Trophoblast cell (in vitro differentiated cells and primary cell): ENCODE measurements around the gene RASGRP3.
"Not testable (repeated sequence)": the region's sequence is repeated elsewhere in the genome, so short reads cannot be mapped to it uniquely, and the experiment has no call there.

Source experiments
- DNase-seq, 2 donors: peaks; one replicate each; pipeline ENCODE4 v3.0.0-alpha.2; 2016
- H2AFZ ChIP-seq: 2 replicates; pipeline ENCODE4 v1.6.1; 2013; ENCODE audit warnings: low read length, moderate library complexity, mild to moderate bottlenecking; ENCODE audit not compliant: insufficient read depth, poor library complexity
- H2AK5ac ChIP-seq: 2 replicates; pipeline ENCODE4 v1.6.1; 2013; ENCODE audit warnings: mild to moderate bottlenecking, low read length
- H2BK120ac ChIP-seq: 2 replicates; pipeline ENCODE4 v1.6.1; 2013; ENCODE audit warnings: low read length, mild to moderate bottlenecking, moderate library complexity; ENCODE audit not compliant: insufficient read depth, poor library complexity
- H2BK12ac ChIP-seq: 2 replicates; pipeline ENCODE4 v1.6.1; 2013; ENCODE audit warnings: mild to moderate bottlenecking, low read length, moderate library complexity
- H2BK5ac ChIP-seq: 2 replicates; pipeline ENCODE4 v1.6.1; 2013; ENCODE audit warnings: low read length, low read depth, moderate library complexity, mild to moderate bottlenecking; ENCODE audit not compliant: poor library complexity
- H3K14ac ChIP-seq: 2 replicates; pipeline ENCODE4 v1.6.1; 2013; ENCODE audit warnings: mild to moderate bottlenecking, low read length
- H3K18ac ChIP-seq: 2 replicates; pipeline ENCODE4 v1.6.1; 2013; ENCODE audit warnings: mild to moderate bottlenecking, low read length
- H3K23ac ChIP-seq: 2 replicates; pipeline ENCODE4 v1.6.1; 2013; ENCODE audit warnings: low read length
- H3K27ac ChIP-seq: 2 replicates; pipeline ENCODE4 v1.5.1; 2013; ENCODE audit warnings: low read depth, mild to moderate bottlenecking, inconsistent platforms, low read length, moderate library complexity
- H3K27me3 ChIP-seq: 2 replicates; pipeline ENCODE4 v1.6.1; 2013; ENCODE audit warnings: inconsistent platforms, mild to moderate bottlenecking, low read length, moderate library complexity; ENCODE audit not compliant: insufficient read depth
- H3K36me3 ChIP-seq, 2 experiments: 1 replicate in 1 of 2; 2 replicates in 1 of 2; pipeline ENCODE4 v1.6.1; 2013; ENCODE audit warnings: low read length in 2 of 2, mild to moderate bottlenecking in 2 of 2, moderate library complexity in 1 of 2; ENCODE audit not compliant: insufficient read depth in 2 of 2, control insufficient read depth in 1 of 2
- H3K4ac ChIP-seq: 2 replicates; pipeline ENCODE4 v1.6.1; 2013; ENCODE audit warnings: low read depth, mild to moderate bottlenecking, low read length, moderate library complexity
- H3K4me1 ChIP-seq, 2 experiments: 1 replicate in 1 of 2; 2 replicates in 1 of 2; pipeline ENCODE4 v1.6.1; 2013; ENCODE audit warnings: low read length in 2 of 2, mild to moderate bottlenecking in 2 of 2, moderate library complexity in 1 of 2; ENCODE audit not compliant: insufficient read depth in 2 of 2, control insufficient read depth in 1 of 2
- H3K4me2 ChIP-seq: 2 replicates; pipeline ENCODE4 v1.6.1; 2013; ENCODE audit warnings: inconsistent platforms, mild to moderate bottlenecking, low read length, moderate library complexity
- H3K4me3 ChIP-seq: 2 replicates; pipeline ENCODE4 v1.5.1; 2013; ENCODE audit warnings: mild to moderate bottlenecking, low read depth, low read length, inconsistent platforms
- H3K79me1 ChIP-seq: one replicate; pipeline ENCODE4 v1.6.1; 2013; ENCODE audit warnings: low read length
- H3K79me2 ChIP-seq: 2 replicates; pipeline ENCODE4 v1.6.1; 2013; ENCODE audit warnings: low read length, mild to moderate bottlenecking; ENCODE audit not compliant: control insufficient read depth, insufficient read depth, poor library complexity
- H3K9ac ChIP-seq: 2 replicates; pipeline ENCODE4 v1.6.1; 2013; ENCODE audit warnings: mild to moderate bottlenecking, low read length
- H3K9me3 ChIP-seq: 2 replicates; pipeline ENCODE4 v1.6.1; 2013; ENCODE audit warnings: low read depth, mild to moderate bottlenecking, control low read depth, inconsistent platforms, low read length; ENCODE audit not compliant: insufficient read depth
- H4K12ac ChIP-seq: 2 replicates; pipeline ENCODE4 v1.6.1; 2013; ENCODE audit warnings: low read depth, mild to moderate bottlenecking, low read length, moderate library complexity
- H4K8ac ChIP-seq: 2 replicates; pipeline ENCODE4 v1.6.1; 2013; ENCODE audit warnings: low read depth, mild to moderate bottlenecking, low read length, moderate library complexity
- H4K91ac ChIP-seq: one replicate; pipeline ENCODE4 v1.6.1; 2013; ENCODE audit warnings: low read depth, mild to moderate bottlenecking, low read length, moderate library complexity
- WGBS: extraction: QIAGEN DNeasy Blood & Tissue Kit; methylation state at CpG from one replicate; pipeline ENCODE4 v1.1.7; 2013; ENCODE audit warnings: missing lambda C conversion rate; ENCODE audit not compliant: insufficient read length, insufficient coverage; ENCODE audit errors: extremely low coverage; 5-methylcytosine and 5-hydroxymethylcytosine counted together

The RASGRP3 gene

GRCh38 chr2:33437297-33437696 is 39.2 kb upstream of the RASGRP3 start:
- no peak overlapping the region for H3K9ac ChIP-seq
- H3K4me1 ChIP-seq, result no peaks in the 10 kb centered on the region
- H3K14ac ChIP-seq, result no peak overlapping the region
- no peak overlapping the region for H3K18ac ChIP-seq
- no peaks in the 10 kb centered on the region for H3K27me3 ChIP-seq
- H3K27ac ChIP-seq, result no peak overlapping the region
- H3K9me3 ChIP-seq, result no peaks in the 10 kb centered on the region
- no peak overlapping the region for H4K8ac ChIP-seq
- H3K79me1 ChIP-seq, result no peaks in the 10 kb centered on the region
- H2BK12ac ChIP-seq, result no peak overlapping the region
- no CpG with 5 or more reads among the region's 4 CpGs for WGBS
- DNase-seq, result no peak
- no peak overlapping the region for H2AFZ ChIP-seq
- H3K23ac ChIP-seq, result no peak overlapping the region
- H3K4me2 ChIP-seq, result no peak overlapping the region
- H2BK120ac ChIP-seq, result no peak overlapping the region
- H2BK5ac ChIP-seq, result no peak overlapping the region
- no peak overlapping the region for H4K12ac ChIP-seq
- H3K36me3 ChIP-seq, result no peaks in the 10 kb centered on the region
- no peak overlapping the region for H4K91ac ChIP-seq
- H2AK5ac ChIP-seq, result no peak overlapping the region
- no peak overlapping the region for H3K4ac ChIP-seq
- no peak overlapping the region for H3K4me3 ChIP-seq
- no peaks in the 10 kb centered on the region for H3K79me2 ChIP-seq

DNA sequence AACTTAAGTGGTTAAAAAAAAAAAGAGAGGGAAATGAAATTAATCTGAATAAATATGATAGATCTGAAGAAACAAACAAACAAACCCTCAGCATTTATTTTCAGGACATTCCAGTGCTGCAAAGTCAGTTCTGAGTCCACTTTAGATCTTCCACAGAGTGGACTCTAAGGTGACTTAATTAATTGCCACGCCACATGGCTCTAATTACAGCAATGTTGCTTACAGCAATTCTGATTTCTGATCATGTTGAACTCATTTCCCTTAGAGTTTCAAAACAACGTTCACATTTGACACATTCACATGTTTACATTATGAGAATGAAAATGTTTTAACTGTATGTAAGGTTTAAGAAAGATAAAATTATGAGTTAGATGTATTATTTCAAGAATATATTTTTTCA is 38.6 kb upstream of the RASGRP3 start:
- H3K79me1 ChIP-seq, result no peaks in the 10 kb centered on the region
- no peak overlapping the region for H2BK5ac ChIP-seq
- no peaks in the 10 kb centered on the region for H3K36me3 ChIP-seq
- no peaks in the 10 kb centered on the region for H3K27me3 ChIP-seq
- H4K91ac ChIP-seq, result no peak overlapping the region
- no peak overlapping the region for H3K27ac ChIP-seq
- no peak overlapping the region for H4K12ac ChIP-seq
- H2AK5ac ChIP-seq, result no peak overlapping the region
- no peak for DNase-seq
- no peak overlapping the region for H3K4me3 ChIP-seq
- H3K9ac ChIP-seq, result no peak overlapping the region
- H3K23ac ChIP-seq, result no peak overlapping the region
- H3K4me1 ChIP-seq, result no peaks in the 10 kb centered on the region
- no peaks in the 10 kb centered on the region for H3K9me3 ChIP-seq
- no peak overlapping the region for H3K18ac ChIP-seq
- WGBS, result no CpG with 5 or more reads among the region's 2 CpGs
- no peak overlapping the region for H3K4me2 ChIP-seq
- H2BK12ac ChIP-seq, result no peak overlapping the region
- H3K79me2 ChIP-seq, result no peaks in the 10 kb centered on the region
- no peak overlapping the region for H2BK120ac ChIP-seq
- H3K4ac ChIP-seq, result no peak overlapping the region
- no peak overlapping the region for H3K14ac ChIP-seq
- H2AFZ ChIP-seq, result no peak overlapping the region
- no peak overlapping the region for H4K8ac ChIP-seq

GRCh38 chr2:33441235-33441810 is 35.1 kb upstream of the RASGRP3 start:
- H2BK12ac ChIP-seq, result no peak overlapping the region
- WGBS, result no CpG with 5 or more reads among the region's 3 CpGs
- no peak overlapping the region for H3K4me2 ChIP-seq
- no peak overlapping the region for H3K23ac ChIP-seq
- H3K4me3 ChIP-seq, result no peak overlapping the region
- H4K91ac ChIP-seq, result no peak overlapping the region
- no peak overlapping the region for H3K4ac ChIP-seq
- no peak overlapping the region for H4K12ac ChIP-seq
- no peaks in the 10 kb centered on the region for H3K36me3 ChIP-seq
- no peaks in the 10 kb centered on the region for H3K79me2 ChIP-seq
- H3K79me1 ChIP-seq, result no peaks in the 10 kb centered on the region
- H3K18ac ChIP-seq, result no peak overlapping the region
- no peak overlapping the region for H3K27ac ChIP-seq
- H2BK5ac ChIP-seq, result no peak overlapping the region
- no peak overlapping the region for H3K9ac ChIP-seq
- H2BK120ac ChIP-seq, result no peak overlapping the region
- H3K27me3 ChIP-seq, result no peaks in the 10 kb centered on the region
- no peak overlapping the region for H3K14ac ChIP-seq
- H3K4me1 ChIP-seq, result no peaks in the 10 kb centered on the region
- no peak overlapping the region for H4K8ac ChIP-seq
- peak; percentile 11 to 58 for DNase-seq
- H3K9me3 ChIP-seq, result no peaks in the 10 kb centered on the region
- no peak overlapping the region for H2AK5ac ChIP-seq
- no peak overlapping the region for H2AFZ ChIP-seq

GRCh38 chr2:33442052-33442451 is 34.4 kb upstream of the RASGRP3 start:
- WGBS, result no CpG with 5 or more reads among the region's 9 CpGs
- not testable (repeated sequence) for H3K18ac ChIP-seq, H2BK120ac ChIP-seq, H3K27ac ChIP-seq, H2BK12ac ChIP-seq, H3K9me3 ChIP-seq, H3K4ac ChIP-seq, H3K79me2 ChIP-seq, H2AK5ac ChIP-seq, H3K9ac ChIP-seq, H4K91ac ChIP-seq, H2AFZ ChIP-seq, H3K4me3 ChIP-seq, H3K4me1 ChIP-seq, H4K8ac ChIP-seq, H3K79me1 ChIP-seq, H3K36me3 ChIP-seq, H3K14ac ChIP-seq, H3K23ac ChIP-seq, DNase-seq, H4K12ac ChIP-seq, H3K4me2 ChIP-seq, H3K27me3 ChIP-seq, H2BK5ac ChIP-seq
